PC-9 (cell line): ENCODE results near the gene CTBP2. TPM values are rescaled to one million over a fixed set of nuclear protein-coding genes. Genes with fewer than 3 reads are reported as not detected.

Source experiments
- BruUV-seq: library from RNA; stranded (reverse); fragments of 400-500 nt; replicated peaks from 2 replicates; lab custom pipeline; 2021; lab: Mats Ljungman, UMichigan
- CTCF ChIA-PET: fragments of 300-600 bp; sonication (Branson Sonifier 250); formaldehyde crosslinking; loops from one replicate; lab custom pipeline; 2022; ENCODE audit warnings: antibody characterized with exemption; lab: Charles Lee
- POLR2A ChIA-PET: fragments of 300-600 bp; sonication (Branson Sonifier 250); formaldehyde crosslinking; loops from one replicate; lab custom pipeline; 2022; ENCODE audit warnings: antibody characterized with exemption; ENCODE audit not compliant: unreplicated experiment; lab: Charles Lee
- DNase-seq, 2 experiments: peaks; one replicate each; pipeline versions ENCODE4 v3.0.0 to v3.0.0-alpha.2; 2015 to 2022; ENCODE audit warnings: mixed read lengths in 1 of 2
- H2AFZ ChIP-seq: fragments of 200-600 bp; sonication (generic); 2 replicates; pipeline ENCODE4 v1.8.1; 2017; ENCODE audit warnings: antibody characterized with exemption
- H3F3A ChIP-seq: fragments of 200-600 bp; sonication (generic); 2 replicates; pipeline ENCODE4 v1.8.1; 2017; ENCODE audit warnings: antibody characterized with exemption, mild to moderate bottlenecking, low read depth; ENCODE audit not compliant: insufficient read depth
- H3K27ac ChIP-seq: fragments of 200-600 bp; sonication (generic); 2 replicates; pipeline ENCODE4 v1.6.1; 2016; ENCODE audit warnings: mixed run types
- H3K27me3 ChIP-seq: fragments of 200-600 bp; sonication (generic); 2 replicates; pipeline ENCODE4 v1.6.1; 2016; ENCODE audit warnings: low read depth, mixed run types; ENCODE audit not compliant: insufficient read depth
- H3K36me3 ChIP-seq: fragments of 200-600 bp; sonication (generic); 2 replicates; pipeline ENCODE4 v1.6.1; 2016; ENCODE audit warnings: low read depth, mixed run types
- H3K4me1 ChIP-seq: fragments of 200-600 bp; sonication (generic); replicated peaks from 2 replicates; pipeline ENCODE4 v1.6.1; 2016; ENCODE audit warnings: mixed run types; ENCODE audit not compliant: insufficient read depth
- H3K4me2 ChIP-seq: fragments of 200-600 bp; sonication (generic); 2 replicates; pipeline ENCODE4 v1.6.1; 2017; ENCODE audit warnings: mixed run types
- H3K4me3 ChIP-seq: fragments of 200-600 bp; sonication (generic); 2 replicates; pipeline ENCODE4 v1.6.1; 2016; ENCODE audit warnings: mixed run types
- H3K79me2 ChIP-seq: fragments of 200-600 bp; sonication (generic); 2 replicates; pipeline ENCODE4 v1.6.1; 2017; ENCODE audit warnings: low read depth, mixed run types
- H3K9me2 ChIP-seq: fragments of 200-600 bp; sonication (generic); 2 replicates; pipeline ENCODE4 v1.8.1; 2017; ENCODE audit warnings: mild to moderate bottlenecking; ENCODE audit not compliant: insufficient read depth
- H3K9me3 ChIP-seq: fragments of 200-600 bp; sonication (generic); 2 replicates; pipeline ENCODE4 v1.8.1; 2016; ENCODE audit warnings: low read depth; ENCODE audit not compliant: insufficient read depth
- H4K20me1 ChIP-seq: fragments of 200-600 bp; sonication (generic); 2 replicates; pipeline ENCODE4 v1.8.1; 2017; ENCODE audit not compliant: insufficient read depth
- CTCF ChIP-seq: fragments of 200-600 bp; sonication (generic); conservative IDR thresholded peaks from 2 replicates; pipeline ENCODE4 v1.6.1; 2017; ENCODE audit warnings: mixed run types, antibody characterized with exemption, mild to moderate bottlenecking, moderate library complexity
- EZH2 ChIP-seq: fragments of 200-600 bp; sonication (generic); IDR thresholded peaks from 2 replicates; pipeline ENCODE4 v1.8.0; 2017; ENCODE audit warnings: antibody characterized with exemption, low read depth
- intact Hi-C: fragments of 100-400 bp; cut with micrococcal nuclease; formaldehyde crosslinking; loops from one replicate; pipeline ENCODE4 v1.10.0; 2022; ENCODE audit not compliant: unreplicated experiment
- total RNA-seq: library from RNA; stranded (reverse); gene quantifications from 2 replicates; pipeline ENCODE4 v1.2.3, GENCODE V29; 2021

The CTBP2 gene
- total RNA-seq, 1 experiment from 2014 or later = 60.5 TPM

GRCh38 chr10:125093974-125094705 lies 66.2 kb downstream of the CTBP2 start:
- POLR2A ChIA-PET = no interaction called here
- no TSS peak for BruUV-seq
- no peak for TF ChIP-seq EZH2
- no peak for TF ChIP-seq CTCF
- H3K27me3 ChIP-seq = no peaks in the 10 kb centered on the region
- no peak overlapping the region for H3K27ac ChIP-seq
- H4K20me1 ChIP-seq = peaks cover 27% of the 10 kb centered on the region
- intact Hi-C loops = no loop called here
- no peak for DNase-seq
- H3K79me2 ChIP-seq = peaks cover 76% of the 10 kb centered on the region
- H3K36me3 ChIP-seq = 0 out of 2 replicates have a peak, but pooled peaks cover 2% of the 10 kb centered on the region
- no peaks in the 10 kb centered on the region for H3F3A ChIP-seq
- H3K4me2 ChIP-seq = no peak overlapping the region
- no peaks in the 10 kb centered on the region for H3K9me2 ChIP-seq
- no peaks in the 10 kb centered on the region for H3K9me3 ChIP-seq
- CTCF ChIA-PET = no interaction called here
- no peaks in the 10 kb centered on the region for H3K4me1 ChIP-seq
- no peak overlapping the region for H2AFZ ChIP-seq
- H3K4me3 ChIP-seq = no peak overlapping the region

GRCh38 chr10:125093199-125093973 lies 67.0 kb downstream of the CTBP2 start:
- TF ChIP-seq CTCF = no peak
- no peak for TF ChIP-seq EZH2
- peaks cover 79% of the 10 kb centered on the region for H3K79me2 ChIP-seq
- CTCF ChIA-PET = no interaction called here
- H3K36me3 ChIP-seq = 0 out of 2 replicates have a peak, but pooled peaks cover 9% of the 10 kb centered on the region
- no TSS peak for BruUV-seq
- peaks cover 29% of the 10 kb centered on the region for H4K20me1 ChIP-seq
- no peak overlapping the region for H3K27ac ChIP-seq
- no peaks in the 10 kb centered on the region for H3K9me3 ChIP-seq
- intact Hi-C loops = no loop called here
- H3K4me1 ChIP-seq = no peaks in the 10 kb centered on the region
- no peak overlapping the region for H3K4me3 ChIP-seq
- no peak overlapping the region for H3K4me2 ChIP-seq
- H2AFZ ChIP-seq = no peak overlapping the region
- no peaks in the 10 kb centered on the region for H3K9me2 ChIP-seq
- no peaks in the 10 kb centered on the region for H3K27me3 ChIP-seq
- no peak for DNase-seq
- POLR2A ChIA-PET = no interaction called here
- H3F3A ChIP-seq = no peaks in the 10 kb centered on the region

GRCh38 chr10:125092564-125093031 lies 67.8 kb downstream of the CTBP2 start:
- Histone ChIP-seq H3F3A (no peaks in the 10 kb centered on the region), H3K27me3 (no peaks in the 10 kb centered on the region), H3K4me1 (no peaks in the 10 kb centered on the region), H3K36me3 (peaks cover 9% of the 10 kb centered on the region; the same call in 1 of the 2 replicates), H3K4me2 (no peak overlapping the region), H3K9me2 (no peaks in the 10 kb centered on the region), H4K20me1 (peaks cover 29% of the 10 kb centered on the region), H3K79me2 (peaks cover 79% of the 10 kb centered on the region), H3K4me3 (no peak overlapping the region), H3K9me3 (no peaks in the 10 kb centered on the region), H2AFZ (no peak overlapping the region), H3K27ac (no peak overlapping the region)
- no peak for DNase-seq
- intact Hi-C loops = no loop called here
- ChIA-PET POLR2A (no interaction called here), CTCF (no interaction called here)
- TF ChIP-seq EZH2 (no peak), CTCF (no peak)
- BruUV-seq = no TSS peak
